Measurements from ENCODE around the gene RASGRF2.

DNA sequence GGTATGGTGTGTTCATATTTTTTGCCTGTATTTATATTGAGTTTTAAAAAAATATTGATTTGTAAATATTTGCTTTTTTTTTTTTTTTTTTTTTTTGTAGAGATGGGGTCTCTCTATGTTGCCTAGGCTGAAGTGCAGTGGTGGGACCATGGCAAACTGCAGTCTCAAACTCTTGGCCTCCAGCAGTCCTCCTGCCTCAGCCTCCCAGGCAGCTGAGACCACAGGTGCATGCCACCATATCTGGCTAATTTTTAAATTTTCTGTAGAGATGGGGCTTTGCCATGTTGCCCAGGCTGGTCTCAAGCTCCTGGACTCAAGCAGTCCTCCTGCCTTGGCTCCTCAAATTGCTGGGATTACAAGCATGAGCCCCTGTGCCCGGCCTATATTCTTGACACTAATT is 78.3 kb downstream of the RASGRF2 start:
- TF ChIP-seq KDM1A (IDR thresholded peaks at IDR 0.05) (no peak), RCOR1 (IDR thresholded peaks at IDR 0.05; ENCODE audit: borderline replicate concordance in 1 of 2, low read depth in 2 of 2, low read length in 2 of 2) (no peak), JUN (IDR thresholded peaks at IDR 0.05; ENCODE audit: borderline replicate concordance, low read depth, low read length) (no peak), JUN (CRISPR knock-in tag; IDR thresholded peaks at IDR 0.05; ENCODE audit: borderline replicate concordance) (no peak), CTCF (IDR thresholded peaks at IDR 0.05 in 2 of 3, conservative IDR thresholded peaks at IDR 0.05 in 1 of 3; ENCODE audit: insufficient read depth in 2 of 3, low read depth in 1 of 3, low read length in 3 of 3) (no peak), EZH2 (IDR thresholded peaks at IDR 0.05; ENCODE audit: borderline replicate concordance, low read depth, low read length) (no peak), BRF1 (IDR thresholded peaks at IDR 0.05; ENCODE audit: borderline replicate concordance, extremely low read depth, insufficient read length) (no peak)

All from K562 (cell line).